ENCODE results near the gene ARL13A.

DNA sequence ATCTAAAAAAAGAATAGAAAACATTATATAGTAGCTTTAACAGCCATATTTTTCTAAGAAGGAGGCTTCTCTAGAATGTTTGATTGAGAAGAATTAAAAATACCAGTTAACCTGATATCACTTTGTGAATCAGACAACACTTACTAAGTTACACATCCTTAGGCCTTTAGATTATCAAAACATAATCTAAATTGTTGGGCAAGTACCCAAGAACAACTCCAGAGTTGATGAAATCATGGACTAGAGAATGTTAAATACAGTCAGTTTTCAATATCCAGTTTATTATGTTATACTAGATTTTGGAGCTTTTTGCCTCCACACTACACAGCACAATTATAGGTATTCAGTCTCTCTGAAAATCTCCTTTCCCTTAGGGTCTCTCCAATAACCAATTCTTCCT, 39.6 kb downstream of the ARL13A start:
- TF ChIP-seq, protein P1, sequence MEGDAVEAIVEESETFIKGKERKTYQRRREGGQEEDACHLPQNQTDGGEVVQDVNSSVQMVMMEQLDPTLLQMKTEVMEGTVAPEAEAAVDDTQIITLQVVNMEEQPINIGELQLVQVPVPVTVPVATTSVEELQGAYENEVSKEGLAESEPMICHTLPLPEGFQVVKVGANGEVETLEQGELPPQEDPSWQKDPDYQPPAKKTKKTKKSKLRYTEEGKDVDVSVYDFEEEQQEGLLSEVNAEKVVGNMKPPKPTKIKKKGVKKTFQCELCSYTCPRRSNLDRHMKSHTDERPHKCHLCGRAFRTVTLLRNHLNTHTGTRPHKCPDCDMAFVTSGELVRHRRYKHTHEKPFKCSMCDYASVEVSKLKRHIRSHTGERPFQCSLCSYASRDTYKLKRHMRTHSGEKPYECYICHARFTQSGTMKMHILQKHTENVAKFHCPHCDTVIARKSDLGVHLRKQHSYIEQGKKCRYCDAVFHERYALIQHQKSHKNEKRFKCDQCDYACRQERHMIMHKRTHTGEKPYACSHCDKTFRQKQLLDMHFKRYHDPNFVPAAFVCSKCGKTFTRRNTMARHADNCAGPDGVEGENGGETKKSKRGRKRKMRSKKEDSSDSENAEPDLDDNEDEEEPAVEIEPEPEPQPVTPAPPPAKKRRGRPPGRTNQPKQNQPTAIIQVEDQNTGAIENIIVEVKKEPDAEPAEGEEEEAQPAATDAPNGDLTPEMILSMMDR (conservative IDR thresholded peaks at IDR 0.05) = no peak
- TF ChIP-seq EZH2 (IDR thresholded peaks at IDR 0.05; ENCODE audit: low read depth) = no peak

Data from PC-9 (cell line).